Measurements from ENCODE around the gene TGFBR3L.

- TF ChIP-seq CTCF (IDR thresholded peaks at IDR 0.05) = no peak
- TF ChIP-seq ZFX (IDR thresholded peaks at IDR 0.05; ENCODE audit: borderline replicate concordance) = no peak
Observed at GRCh38 chr19:7910321-7911161, 4.1 kb upstream of the TGFBR3L start.

Measured in 22Rv1 (cell line).